Measurements from ENCODE around the gene B4GALT5. TPM values are rescaled to one million over a fixed set of nuclear protein-coding genes. Genes with fewer than 3 reads are reported as not detected.
A peak's percentile ranks its signal among the peaks of the same experiment; 100 is the strongest.
"Not testable (repeated sequence)": the region's sequence is repeated elsewhere in the genome, so short reads cannot be mapped to it uniquely, and the experiment has no call there.

The B4GALT5 gene
- total and polyA plus RNA-seq, 2 donors from 2014 or later = 21.4 to 73.3 TPM

DNA sequence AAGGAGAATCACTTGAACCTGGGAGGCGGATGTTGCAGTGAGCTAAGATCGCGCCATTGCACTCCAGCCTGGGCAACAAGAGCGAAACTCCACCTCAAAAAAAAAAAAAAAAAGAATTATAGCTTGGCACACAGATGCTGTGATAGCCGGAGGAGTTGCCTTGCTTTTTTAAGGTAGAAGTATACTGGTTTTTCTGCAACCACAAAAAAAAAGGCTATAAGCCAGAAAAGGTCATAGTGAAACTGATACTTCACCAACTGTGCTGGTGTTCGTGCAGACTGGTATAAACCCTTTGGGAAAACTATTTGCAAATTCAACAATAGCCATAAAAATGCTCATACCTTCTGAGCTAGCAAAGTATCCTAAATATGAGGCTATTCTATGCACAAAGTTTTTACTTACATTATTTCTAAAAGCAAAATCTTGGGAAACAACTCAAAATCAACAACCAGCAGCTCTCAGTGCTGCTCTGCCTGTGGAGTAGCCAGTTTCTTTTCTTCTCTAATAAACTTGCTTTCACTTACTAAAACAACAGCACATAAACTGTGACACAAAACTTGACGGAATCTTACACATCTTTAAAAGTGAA lies 44.0 kb downstream of the B4GALT5 start:
- Histone ChIP-seq H3K4me3 (ENCODE audit: low read length in 3 of 3) (peak overlapping the region in 1 of 3 donors; percentile 26), H3K9ac (ENCODE audit: low read length in 3 of 3) (no peak overlapping the region), H3K4me1 (ENCODE audit: control insufficient read depth in 2 of 3, insufficient read depth in 2 of 3, low read depth in 1 of 3, low read length in 3 of 3) (peaks cover 3 to 39% (median 17%) of the 10 kb centered on the region in 3 donors), H3K36me3 (ENCODE audit: control insufficient read depth in 2 of 3, insufficient read depth in 3 of 3, low read length in 3 of 3) (no peaks in the 10 kb centered on the region), H3K27me3 (ENCODE audit: control insufficient read depth, insufficient read depth, low read length) (no peaks in the 10 kb centered on the region), H3K27ac (ENCODE audit: low read depth in 2 of 2, low read length in 2 of 2) (peak overlapping the region in 1 of 2 donors; percentile 38), H3K9me3 (ENCODE audit: control insufficient read depth in 2 of 3, insufficient read depth in 1 of 3, low read length in 3 of 3) (no peaks in the 10 kb centered on the region)
- intact Hi-C loops (cut with DNase I) = no loop called here
- FAIRE-seq (no peak), DNase-seq (no peak)
- TF ChIP-seq, protein P1, sequence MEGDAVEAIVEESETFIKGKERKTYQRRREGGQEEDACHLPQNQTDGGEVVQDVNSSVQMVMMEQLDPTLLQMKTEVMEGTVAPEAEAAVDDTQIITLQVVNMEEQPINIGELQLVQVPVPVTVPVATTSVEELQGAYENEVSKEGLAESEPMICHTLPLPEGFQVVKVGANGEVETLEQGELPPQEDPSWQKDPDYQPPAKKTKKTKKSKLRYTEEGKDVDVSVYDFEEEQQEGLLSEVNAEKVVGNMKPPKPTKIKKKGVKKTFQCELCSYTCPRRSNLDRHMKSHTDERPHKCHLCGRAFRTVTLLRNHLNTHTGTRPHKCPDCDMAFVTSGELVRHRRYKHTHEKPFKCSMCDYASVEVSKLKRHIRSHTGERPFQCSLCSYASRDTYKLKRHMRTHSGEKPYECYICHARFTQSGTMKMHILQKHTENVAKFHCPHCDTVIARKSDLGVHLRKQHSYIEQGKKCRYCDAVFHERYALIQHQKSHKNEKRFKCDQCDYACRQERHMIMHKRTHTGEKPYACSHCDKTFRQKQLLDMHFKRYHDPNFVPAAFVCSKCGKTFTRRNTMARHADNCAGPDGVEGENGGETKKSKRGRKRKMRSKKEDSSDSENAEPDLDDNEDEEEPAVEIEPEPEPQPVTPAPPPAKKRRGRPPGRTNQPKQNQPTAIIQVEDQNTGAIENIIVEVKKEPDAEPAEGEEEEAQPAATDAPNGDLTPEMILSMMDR (IDR thresholded peaks at IDR 0.05; ENCODE audit: borderline replicate concordance, extremely low read depth, insufficient read depth) = no peak

DNA sequence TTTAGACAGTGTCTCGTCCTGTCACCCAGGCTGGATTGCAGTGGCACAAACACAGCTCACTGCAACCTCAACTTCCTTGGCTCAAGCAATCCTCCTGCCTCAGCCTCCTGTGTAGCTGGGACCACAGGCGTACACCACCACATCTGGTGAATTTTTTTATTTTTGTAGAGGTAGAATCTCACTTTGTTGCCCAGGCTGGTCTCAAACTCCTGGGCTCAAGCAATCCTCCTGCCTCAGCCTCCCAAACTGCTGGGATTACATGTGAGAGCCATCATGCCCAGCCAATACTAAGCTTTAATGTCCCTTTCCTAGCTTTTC lies 44.8 kb downstream of the B4GALT5 start:
- H3K36me3 ChIP-seq (ENCODE audit: control insufficient read depth in 2 of 3, insufficient read depth in 3 of 3, low read length in 3 of 3); H3K9ac ChIP-seq (ENCODE audit: low read length in 3 of 3); intact Hi-C loops (cut with DNase I); FAIRE-seq; DNase-seq; H3K9me3 ChIP-seq (ENCODE audit: control insufficient read depth in 2 of 3, insufficient read depth in 1 of 3, low read length in 3 of 3); H3K27me3 ChIP-seq (ENCODE audit: control insufficient read depth, insufficient read depth, low read length): not testable (repeated sequence)
- peaks cover 3 to 36% (median 16%) of the 10 kb centered on the region in 3 donors for H3K4me1 ChIP-seq (ENCODE audit: control insufficient read depth in 2 of 3, insufficient read depth in 2 of 3, low read depth in 1 of 3, low read length in 3 of 3)
- H3K4me3 ChIP-seq (ENCODE audit: low read length in 3 of 3) = peak overlapping the region in 2 of 3 donors; percentile 18 to 45
- H3K27ac ChIP-seq (ENCODE audit: low read depth in 2 of 2, low read length in 2 of 2) = peak overlapping the region; percentile 52 to 81

DNA sequence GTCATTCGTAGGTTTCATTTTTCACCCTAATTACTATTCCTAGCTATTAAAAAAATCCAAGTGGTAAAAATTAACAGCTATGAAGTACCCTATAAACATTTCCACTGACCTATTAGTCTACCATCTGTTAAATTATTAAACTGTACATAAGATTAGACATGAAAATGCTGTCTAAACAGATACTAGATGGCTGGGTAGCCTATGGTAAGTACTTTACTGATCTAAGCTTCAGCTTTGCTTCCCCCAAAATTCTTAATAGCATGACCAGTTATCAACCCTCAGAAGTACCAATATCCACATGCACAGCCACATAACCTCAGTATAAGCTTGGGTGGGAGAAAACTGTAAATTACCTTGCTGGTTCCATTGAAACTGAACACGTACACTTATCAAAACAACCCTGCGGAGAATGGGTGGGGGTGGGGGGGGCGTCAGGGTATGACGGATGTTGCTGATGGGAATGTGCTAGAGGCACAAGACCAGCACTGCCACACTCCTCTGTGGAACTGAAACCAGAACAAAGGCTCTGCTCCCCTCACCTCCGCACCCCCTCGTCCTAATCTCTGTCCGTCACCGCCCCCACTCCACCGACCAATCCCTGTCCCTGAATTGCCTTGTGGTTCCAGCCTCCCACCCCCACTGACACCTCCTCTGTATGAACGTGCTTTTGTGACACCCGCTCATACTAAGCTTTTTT lies 45.3 kb downstream of the B4GALT5 start:
- Histone ChIP-seq H3K9me3 (ENCODE audit: control insufficient read depth in 2 of 3, insufficient read depth in 1 of 3, low read length in 3 of 3) (no peaks in the 10 kb centered on the region), H3K4me3 (ENCODE audit: low read length in 3 of 3) (peak overlapping the region in 2 of 3 donors; percentile 18 to 45), H3K9ac (ENCODE audit: low read length in 3 of 3) (peak overlapping the region in 1 of 3 donors; percentile 44), H3K4me1 (ENCODE audit: control insufficient read depth in 2 of 3, insufficient read depth in 2 of 3, low read depth in 1 of 3, low read length in 3 of 3) (peaks cover 3 to 33% (median 16%) of the 10 kb centered on the region in 3 donors), H3K36me3 (ENCODE audit: control insufficient read depth in 2 of 3, insufficient read depth in 3 of 3, low read length in 3 of 3) (no peaks in the 10 kb centered on the region), H3K27ac (ENCODE audit: low read depth in 2 of 2, low read length in 2 of 2) (peak overlapping the region; percentile 52 to 81), H3K27me3 (ENCODE audit: control insufficient read depth, insufficient read depth, low read length) (no peaks in the 10 kb centered on the region)
- DNase-seq = peak; percentile 58 to 78 (median 72)
- no peak for FAIRE-seq
- TF ChIP-seq, protein P1 (IDR thresholded peaks at IDR 0.05; ENCODE audit: borderline replicate concordance, extremely low read depth, insufficient read depth) = no peak
- intact Hi-C loops (cut with DNase I) = no loop called here

DNA sequence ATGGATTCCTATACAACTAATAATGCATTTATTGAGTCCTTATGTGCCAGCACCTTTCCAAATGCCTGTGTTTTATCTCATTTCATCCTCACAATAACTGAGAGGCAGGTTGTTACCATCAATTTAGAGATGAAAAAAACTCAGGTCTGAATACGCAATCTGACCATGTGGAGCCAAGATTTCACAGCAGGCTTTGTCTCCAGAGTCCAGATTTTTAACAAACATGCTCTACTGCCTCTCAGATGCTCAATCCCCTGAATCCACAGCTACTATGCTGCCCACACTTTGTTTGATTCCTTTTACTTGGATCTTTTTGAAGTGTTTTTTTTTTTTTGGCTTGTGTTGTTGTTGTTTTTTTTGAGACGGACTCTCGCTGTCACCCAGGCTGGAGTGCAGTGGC lies 46.8 kb downstream of the B4GALT5 start:
- H3K4me1 ChIP-seq (ENCODE audit: control insufficient read depth in 2 of 3, insufficient read depth in 2 of 3, low read depth in 1 of 3, low read length in 3 of 3) = peaks cover 0 to 33% (median 9%) of the 10 kb centered on the region in 3 donors
- FAIRE-seq = no peak
- no peak overlapping the region for H3K27ac ChIP-seq (ENCODE audit: low read depth in 2 of 2, low read length in 2 of 2)
- DNase-seq = no peak
- intact Hi-C loops (cut with DNase I) = no loop called here
- H3K27me3 ChIP-seq (ENCODE audit: control insufficient read depth, insufficient read depth, low read length) = no peaks in the 10 kb centered on the region
- H3K9me3 ChIP-seq (ENCODE audit: control insufficient read depth in 2 of 3, insufficient read depth in 1 of 3, low read length in 3 of 3) = no peaks in the 10 kb centered on the region
- TF ChIP-seq, protein P1 (IDR thresholded peaks at IDR 0.05; ENCODE audit: borderline replicate concordance, extremely low read depth, insufficient read depth) = no peak
- no peak overlapping the region for H3K9ac ChIP-seq (ENCODE audit: low read length in 3 of 3)
- no peak overlapping the region for H3K4me3 ChIP-seq (ENCODE audit: low read length in 3 of 3)
- no peaks in the 10 kb centered on the region for H3K36me3 ChIP-seq (ENCODE audit: control insufficient read depth in 2 of 3, insufficient read depth in 3 of 3, low read length in 3 of 3)
